ENCODE data around the gene LAX1. TPM values are rescaled to one million over a fixed set of nuclear protein-coding genes. Genes with fewer than 3 reads are reported as not detected.
A peak's percentile ranks its signal among the peaks of the same experiment; 100 is the strongest.

The LAX1 gene
- total RNA-seq, 1 experiment from 2014 or later = not detected

- no TSS peak for BruUV-seq (replicated peaks)
- intact Hi-C loops (cut with micrococcal nuclease) = no loop called here
- no peak for TF ChIP-seq CTCF (IDR thresholded peaks at IDR 0.05; ENCODE audit: unreplicated experiment)
- no peaks in the 10 kb centered on the region for H3K9me3 Mint-ChIP-seq (ENCODE audit: unreplicated experiment)
- no peak for DNase-seq (ENCODE audit: unreplicated experiment)
- peaks cover 48% of the 10 kb centered on the region for H3K36me3 Mint-ChIP-seq (ENCODE audit: insufficient read depth, unreplicated experiment)
- H3K4me3 Mint-ChIP-seq (ENCODE audit: unreplicated experiment) = no peak overlapping the region
- ChIA-PET POLR2A (interaction anchor here (0.8 to 1.1 kb wide), 4 partner anchors 11 to 96 kb away, joined by 3 to 4 read pairs (median 3); partner anchors contain the start of gene ATP2B4), CTCF (interaction anchor here (0.6 to 7.4 kb wide), 7 partner anchors 11 to 856 kb away, joined by 3 to 51 read pairs (median 3); partner anchors contain the start of gene ATP2B4)
- no peaks in the 10 kb centered on the region for H3K27me3 Mint-ChIP-seq (ENCODE audit: insufficient read depth, unreplicated experiment)
- no peaks in the 10 kb centered on the region for H3K4me1 Mint-ChIP-seq (ENCODE audit: insufficient read depth, unreplicated experiment)
- H3K27ac Mint-ChIP-seq (ENCODE audit: low read depth, unreplicated experiment) = no peak overlapping the region
Measured at GRCh38 chr1:203722909-203723308, 42.1 kb upstream of the LAX1 start.

GRCh38 chr1:203726417-203726867 is 38.5 kb upstream of the LAX1 start:
- TF ChIP-seq CTCF (IDR thresholded peaks at IDR 0.05; ENCODE audit: unreplicated experiment) = no peak
- ChIA-PET CTCF (interaction anchor here (0.5 to 2.1 kb wide), 8 partner anchors 9 to 1412 kb away, joined by 3 to 10 read pairs (median 4); no protein-coding TSS in a partner anchor), POLR2A (no interaction called here)
- Mint-ChIP-seq H3K36me3 (ENCODE audit: insufficient read depth, unreplicated experiment) (peaks cover 45% of the 10 kb centered on the region), H3K27me3 (ENCODE audit: insufficient read depth, unreplicated experiment) (no peaks in the 10 kb centered on the region), H3K9me3 (ENCODE audit: unreplicated experiment) (no peaks in the 10 kb centered on the region), H3K27ac (ENCODE audit: low read depth, unreplicated experiment) (no peak overlapping the region), H3K4me3 (ENCODE audit: unreplicated experiment) (no peak overlapping the region), H3K4me1 (ENCODE audit: insufficient read depth, unreplicated experiment) (no peaks in the 10 kb centered on the region)
- no peak for DNase-seq (ENCODE audit: unreplicated experiment)
- BruUV-seq (replicated peaks) = no TSS peak
- intact Hi-C loops (cut with micrococcal nuclease) = no loop called here

GRCh38 chr1:203733009-203733863 is 31.7 kb upstream of the LAX1 start:
- H3K9me3 Mint-ChIP-seq (ENCODE audit: unreplicated experiment) = no peaks in the 10 kb centered on the region
- ChIA-PET POLR2A (interaction anchor here (0.6 to 2.5 kb wide), 7 partner anchors 11 to 241 kb away, joined by 3 to 6 read pairs (median 3); no protein-coding TSS in a partner anchor), CTCF (interaction anchor here (0.5 to 3.9 kb wide), 11 partner anchors 9 to 388 kb away, joined by 3 to 13 read pairs (median 4); no protein-coding TSS in a partner anchor)
- no peak overlapping the region for H3K27ac Mint-ChIP-seq (ENCODE audit: low read depth, unreplicated experiment)
- no peak overlapping the region for H3K4me3 Mint-ChIP-seq (ENCODE audit: unreplicated experiment)
- no peaks in the 10 kb centered on the region for H3K27me3 Mint-ChIP-seq (ENCODE audit: insufficient read depth, unreplicated experiment)
- intact Hi-C loops (cut with micrococcal nuclease) = no loop called here
- H3K4me1 Mint-ChIP-seq (ENCODE audit: insufficient read depth, unreplicated experiment) = no peaks in the 10 kb centered on the region
- BruUV-seq (replicated peaks) = no TSS peak
- H3K36me3 Mint-ChIP-seq (ENCODE audit: insufficient read depth, unreplicated experiment) = peaks cover 6% of the 10 kb centered on the region
- no peak for TF ChIP-seq CTCF (IDR thresholded peaks at IDR 0.05; ENCODE audit: unreplicated experiment)
- DNase-seq (ENCODE audit: unreplicated experiment) = no peak

- no peaks in the 10 kb centered on the region for H3K9me3 Mint-ChIP-seq (ENCODE audit: unreplicated experiment)
- TSS peak; percentile 22 for BruUV-seq (replicated peaks)
- no peaks in the 10 kb centered on the region for H3K27me3 Mint-ChIP-seq (ENCODE audit: insufficient read depth, unreplicated experiment)
- no peak overlapping the region for H3K27ac Mint-ChIP-seq (ENCODE audit: low read depth, unreplicated experiment)
- no peak for DNase-seq (ENCODE audit: unreplicated experiment)
- POLR2A ChIA-PET = interaction anchor here (0.7 to 1.7 kb wide), 3 partner anchors 13 to 91 kb away, joined by 3 to 4 read pairs (median 4); no protein-coding TSS in a partner anchor
- H3K4me3 Mint-ChIP-seq (ENCODE audit: unreplicated experiment) = no peak overlapping the region
- intact Hi-C loops (cut with micrococcal nuclease) = no loop called here
- peaks cover 11% of the 10 kb centered on the region for H3K36me3 Mint-ChIP-seq (ENCODE audit: insufficient read depth, unreplicated experiment)
- no peak for TF ChIP-seq CTCF (IDR thresholded peaks at IDR 0.05; ENCODE audit: unreplicated experiment)
- CTCF ChIA-PET = interaction anchor here (0.6 to 1.5 kb wide), 7 partner anchors 33 to 475 kb away, joined by 3 to 4 read pairs (median 3); no protein-coding TSS in a partner anchor
- no peaks in the 10 kb centered on the region for H3K4me1 Mint-ChIP-seq (ENCODE audit: insufficient read depth, unreplicated experiment)
Measured at GRCh38 chr1:203742436-203742835, 22.5 kb upstream of the LAX1 start.

Measured in MCF 10A (cell line).